Mesodermal cell (in vitro differentiated cells): ENCODE results near the gene FBXL7.

Source experiments
- H3K27ac ChIP-seq: 2 replicates; pipeline ENCODE4 v1.7.0; 2013; ENCODE audit warnings: mild to moderate bottlenecking, low read depth, low read length, moderate library complexity; ENCODE audit not compliant: severe bottlenecking
- H3K36me3 ChIP-seq: 2 replicates; pipeline ENCODE4 v1.7.1; 2013; ENCODE audit warnings: mild to moderate bottlenecking, low read length, moderate library complexity; ENCODE audit not compliant: control insufficient read depth, insufficient read depth
- H3K4me1 ChIP-seq: one replicate; pipeline ENCODE4 v1.7.1; 2013; ENCODE audit warnings: mild to moderate bottlenecking, low read length; ENCODE audit not compliant: insufficient read depth, control insufficient read depth, poor library complexity, severe bottlenecking
- H3K4me3 ChIP-seq: 2 replicates; pipeline ENCODE4 v1.7.0; 2013; ENCODE audit warnings: low read length, control low read depth, mild to moderate bottlenecking; ENCODE audit not compliant: insufficient read depth, poor library complexity, severe bottlenecking; ENCODE audit errors: extremely low read depth
- H3K9me3 ChIP-seq: 2 replicates; pipeline ENCODE4 v1.7.1; 2013; ENCODE audit warnings: mild to moderate bottlenecking, low read length, moderate library complexity; ENCODE audit not compliant: control insufficient read depth
- WGBS, 2 experiments: methylation state at CpG; one replicate each; pipeline ENCODE4 v1.1.5; 2013; ENCODE audit warnings: missing lambda C conversion rate in 2 of 2; ENCODE audit not compliant: insufficient coverage in 2 of 2; 5-methylcytosine and 5-hydroxymethylcytosine counted together

FBXL7 gene

DNA sequence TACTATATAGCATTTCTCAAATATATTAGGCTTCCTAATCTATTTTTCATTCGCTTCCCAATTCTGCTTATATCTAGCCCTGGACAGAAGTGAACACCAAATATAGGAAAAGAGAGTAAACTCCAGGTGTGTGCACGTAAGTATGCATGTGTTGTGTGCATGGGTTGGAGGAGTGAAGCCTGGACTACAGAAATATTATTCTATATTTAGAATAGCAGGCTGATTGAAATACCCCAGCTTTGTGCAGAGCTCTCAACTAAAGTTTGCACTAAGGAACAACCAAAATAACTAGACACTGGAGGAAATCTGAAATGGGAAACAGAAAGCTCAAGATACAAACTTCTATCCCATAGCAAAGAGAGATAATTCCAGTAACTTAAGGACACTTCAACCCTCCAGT lies 480.9 kb downstream of the FBXL7 start:
- no CpG with 5 or more reads among the region's 2 CpGs for WGBS, 2 experiments
- Histone ChIP-seq H3K4me1 (no peaks in the 10 kb centered on the region), H3K4me3 (no peak overlapping the region), H3K9me3 (no peaks in the 10 kb centered on the region), H3K36me3 (no peaks in the 10 kb centered on the region), H3K27ac (no peak overlapping the region)

DNA sequence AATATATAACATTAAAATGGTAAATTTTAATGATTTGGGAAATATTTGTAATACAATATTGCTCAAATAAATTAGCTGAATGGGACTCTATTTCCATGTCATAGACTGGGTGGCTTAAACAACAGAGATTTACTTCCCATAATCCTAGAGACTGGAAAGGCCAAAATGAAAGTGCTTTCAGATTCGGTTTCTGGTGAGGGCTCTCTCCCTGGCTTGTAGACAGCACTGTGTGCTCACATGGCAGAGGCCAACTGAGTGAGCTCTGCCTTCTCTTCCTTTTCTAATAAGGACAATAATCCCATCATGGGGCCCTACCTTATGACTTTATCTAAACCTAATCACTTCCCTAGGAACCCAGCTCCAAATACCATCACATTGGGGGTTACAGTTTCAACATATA lies 483.4 kb downstream of the FBXL7 start:
- no peaks in the 10 kb centered on the region for H3K9me3 ChIP-seq
- no peak overlapping the region for H3K4me3 ChIP-seq
- no peak overlapping the region for H3K27ac ChIP-seq
- 93 to 100% methylated on average over 1 of the region's 1 CpG for WGBS, 2 experiments
- no peaks in the 10 kb centered on the region for H3K36me3 ChIP-seq
- no peaks in the 10 kb centered on the region for H3K4me1 ChIP-seq
